H9 (cell line): ENCODE data around the gene ITGA1. TPM values are rescaled to one million over a fixed set of nuclear protein-coding genes. Genes with fewer than 3 reads are reported as not detected.

ENCODE experiments used
- DNase-seq: peaks from one replicate; pipeline ENCODE4 v3.0.0-alpha.2; 2017
- H2AFZ ChIP-seq: one replicate; pipeline ENCODE4 v1.6.1; 2013; ENCODE audit warnings: mild to moderate bottlenecking, low read length, control low read depth, moderate library complexity
- H2AK5ac ChIP-seq: 2 replicates; pipeline ENCODE4 v1.6.1; 2013; ENCODE audit warnings: low read length, control low read depth, mixed read lengths; ENCODE audit not compliant: insufficient read length
- H2BK120ac ChIP-seq: one replicate; pipeline ENCODE4 v1.6.1; 2013; ENCODE audit warnings: low read depth, mild to moderate bottlenecking, low read length, control low read depth, inconsistent platforms; ENCODE audit not compliant: poor library complexity, severe bottlenecking
- H2BK12ac ChIP-seq: 2 replicates; pipeline ENCODE4 v1.6.1; 2013; ENCODE audit warnings: low read length, control low read depth, mixed read lengths, low read depth; ENCODE audit not compliant: insufficient read length
- H2BK15ac ChIP-seq: 2 replicates; pipeline ENCODE4 v1.6.1; 2013; ENCODE audit warnings: low read depth, low read length, control low read depth
- H2BK20ac ChIP-seq: one replicate; pipeline ENCODE4 v1.6.1; 2013; ENCODE audit warnings: low read depth, mild to moderate bottlenecking, low read length, control low read depth, inconsistent platforms; ENCODE audit not compliant: poor library complexity, severe bottlenecking
- H2BK5ac ChIP-seq: 2 replicates; pipeline ENCODE4 v1.6.1; 2013; ENCODE audit warnings: low read length, control low read depth, mixed read lengths; ENCODE audit not compliant: insufficient read length
- H3K14ac ChIP-seq: 2 replicates; pipeline ENCODE4 v1.6.1; 2013; ENCODE audit warnings: low read length, control low read depth; ENCODE audit not compliant: insufficient read depth
- H3K18ac ChIP-seq: 2 replicates; pipeline ENCODE4 v1.6.1; 2013; ENCODE audit warnings: low read depth, mild to moderate bottlenecking, mixed read lengths, low read length, control low read depth; ENCODE audit not compliant: insufficient read length
- H3K23ac ChIP-seq: 2 replicates; pipeline ENCODE4 v1.6.1; 2013; ENCODE audit warnings: low read length, control low read depth, mixed read lengths, low read depth; ENCODE audit not compliant: insufficient read length
- H3K23me2 ChIP-seq: 2 replicates; pipeline ENCODE4 v1.6.1; 2013; ENCODE audit warnings: low read depth, mild to moderate bottlenecking, mixed read lengths, low read length, control low read depth; ENCODE audit not compliant: insufficient read length, poor library complexity, severe bottlenecking
- H3K27ac ChIP-seq: 2 replicates; pipeline ENCODE4 v1.5.1; 2013; ENCODE audit warnings: low read length, control low read depth, mixed read lengths, low read depth; ENCODE audit not compliant: insufficient read length
- H3K27me3 ChIP-seq: 2 replicates; pipeline ENCODE4 v1.6.1; 2013; ENCODE audit warnings: low read length, control low read depth, inconsistent platforms; ENCODE audit not compliant: insufficient read depth
- H3K4ac ChIP-seq: 2 replicates; pipeline ENCODE4 v1.6.1; 2013; ENCODE audit warnings: low read depth, mild to moderate bottlenecking, control low read depth, inconsistent platforms, low read length, moderate library complexity
- H3K4me1 ChIP-seq: 2 replicates; pipeline ENCODE4 v1.6.1; 2013; ENCODE audit warnings: low read length, control low read depth, inconsistent platforms; ENCODE audit not compliant: insufficient read depth
- H3K4me2 ChIP-seq: 2 replicates; pipeline ENCODE4 v1.6.1; 2013; ENCODE audit warnings: low read length, control low read depth, mixed read lengths; ENCODE audit not compliant: insufficient read length, insufficient read depth
- H3K56ac ChIP-seq: 2 replicates; pipeline ENCODE4 v1.6.1; 2013; ENCODE audit warnings: low read depth, mild to moderate bottlenecking, mixed read lengths, low read length, control low read depth; ENCODE audit not compliant: insufficient read length
- H3K79me1 ChIP-seq: 2 replicates; pipeline ENCODE4 v1.6.1; 2013; ENCODE audit warnings: low read depth, mild to moderate bottlenecking, moderate library complexity, low read length, control low read depth, inconsistent platforms; ENCODE audit not compliant: insufficient read depth, poor library complexity, severe bottlenecking
- H3K79me2 ChIP-seq: 2 replicates; pipeline ENCODE4 v1.6.1; 2013; ENCODE audit warnings: low read length, control low read depth, inconsistent platforms; ENCODE audit not compliant: insufficient read depth
- H3K9ac ChIP-seq: 2 replicates; pipeline ENCODE4 v1.6.1; 2013; ENCODE audit warnings: low read length, control low read depth, mixed read lengths; ENCODE audit not compliant: insufficient read length; ENCODE audit errors: extremely low read depth
- H3K9me3 ChIP-seq: one replicate; pipeline ENCODE4 v1.6.1; 2013; ENCODE audit warnings: low read depth, low read length, inconsistent platforms; ENCODE audit not compliant: control insufficient read depth
- H3T11ph ChIP-seq: one replicate; pipeline ENCODE4 v1.6.1; 2013; ENCODE audit warnings: mild to moderate bottlenecking, low read length, control low read depth, inconsistent platforms
- H4K20me1 ChIP-seq: one replicate; pipeline ENCODE4 v1.6.1; 2013; ENCODE audit not compliant: control insufficient read depth, insufficient read length, insufficient read depth
- H4K5ac ChIP-seq: 2 replicates; pipeline ENCODE4 v1.6.1; 2013; ENCODE audit warnings: low read depth, mild to moderate bottlenecking, mixed read lengths, low read length, control low read depth; ENCODE audit not compliant: insufficient read length
- H4K8ac ChIP-seq: replicated peaks from 2 replicates; pipeline ENCODE4 v1.6.1; 2013; ENCODE audit warnings: low read length, control low read depth, mixed read lengths, low read depth; ENCODE audit not compliant: insufficient read length
- H4K91ac ChIP-seq: 2 replicates; pipeline ENCODE4 v1.6.1; 2013; ENCODE audit warnings: low read depth, mild to moderate bottlenecking, moderate library complexity, mixed read lengths, low read length, control low read depth; ENCODE audit not compliant: insufficient read length
- H3K27ac Mint-ChIP-seq, 3 experiments: 2 replicates in 2 of 3; 3 replicates in 1 of 3; pipeline ENCODE4 v1.8.0; 2020 to 2021; ENCODE audit warnings: mixed read lengths in 3 of 3, mild to moderate bottlenecking in 1 of 3, moderate library complexity in 1 of 3
- H3K27me3 Mint-ChIP-seq: 2 replicates; pipeline ENCODE4 v1.8.0; 2021; ENCODE audit warnings: low read depth, mild to moderate bottlenecking, moderate library complexity, mixed read lengths
- H3K36me3 Mint-ChIP-seq, 3 experiments: 2 replicates in 2 of 3; 3 replicates in 1 of 3; pipeline ENCODE4 v1.8.0; 2020 to 2021; ENCODE audit warnings: low read depth in 3 of 3, mixed read lengths in 3 of 3; ENCODE audit not compliant: insufficient read depth in 1 of 3
- H3K4me1 Mint-ChIP-seq, 2 experiments: 2 replicates each; pipeline ENCODE4 v1.8.0; 2020; ENCODE audit warnings: mixed read lengths in 2 of 2
- H3K4me3 Mint-ChIP-seq, 2 experiments: 2 replicates in 1 of 2; 3 replicates in 1 of 2; pipeline ENCODE4 v1.8.0; 2020 to 2021; ENCODE audit warnings: mild to moderate bottlenecking in 2 of 2, mixed read lengths in 2 of 2, moderate library complexity in 1 of 2
- H3K9me3 Mint-ChIP-seq, 2 experiments: 2 replicates in 1 of 2; 3 replicates in 1 of 2; pipeline ENCODE4 v1.8.0; 2020; ENCODE audit warnings: mild to moderate bottlenecking in 2 of 2, mixed read lengths in 2 of 2, moderate library complexity in 1 of 2
- WGBS: extraction: QIAGEN DNeasy Blood & Tissue Kit; methylation state at CpG from one replicate; pipeline ENCODE4 v1.1.7; 2013; ENCODE audit warnings: missing lambda C conversion rate, low lambda C conversion rate, mixed read lengths; ENCODE audit not compliant: insufficient read length; ENCODE audit errors: extremely low coverage; 5-methylcytosine and 5-hydroxymethylcytosine counted together
- total RNA-seq: library from RNA; stranded (reverse); gene quantifications from 2 replicates; pipeline ENCODE4 v1.2.1, GENCODE V29; 2021
- TF ChIP-seq, protein P1 (sequence below): fragments of 200-600 bp; sonication (generic); conservative IDR thresholded peaks from 3 replicates; pipeline ENCODE4 v1.8.0; 2021; ENCODE audit warnings: antibody characterized with exemption, mild to moderate bottlenecking

The ITGA1 gene
- total RNA-seq, 1 experiment from 2014 or later: 3.9 TPM

- Mint-ChIP-seq H3K4me3 (no peak overlapping the region), H3K9me3 (no peaks in the 10 kb centered on the region), H3K4me1 (no peaks in the 10 kb centered on the region), H3K27ac (no peak overlapping the region; a peak in 1 of 7 replicates), H3K36me3 (no peaks in the 10 kb centered on the region; a peak in 1 of 7 replicates), H3K27me3 (no peaks in the 10 kb centered on the region)
- H3K14ac ChIP-seq: no peak overlapping the region
- H2AFZ ChIP-seq: no peak overlapping the region
- H3K9me3 ChIP-seq: no peaks in the 10 kb centered on the region
- no peak overlapping the region for H3K4me2 ChIP-seq
- H3K79me2 ChIP-seq: no peaks in the 10 kb centered on the region
- H3K4ac ChIP-seq: no peak overlapping the region
- no peak overlapping the region for H2BK5ac ChIP-seq
- no peak overlapping the region for H3T11ph ChIP-seq
- H2BK20ac ChIP-seq: no peak overlapping the region
- no peak overlapping the region for H3K18ac ChIP-seq
- TF ChIP-seq, protein P1, sequence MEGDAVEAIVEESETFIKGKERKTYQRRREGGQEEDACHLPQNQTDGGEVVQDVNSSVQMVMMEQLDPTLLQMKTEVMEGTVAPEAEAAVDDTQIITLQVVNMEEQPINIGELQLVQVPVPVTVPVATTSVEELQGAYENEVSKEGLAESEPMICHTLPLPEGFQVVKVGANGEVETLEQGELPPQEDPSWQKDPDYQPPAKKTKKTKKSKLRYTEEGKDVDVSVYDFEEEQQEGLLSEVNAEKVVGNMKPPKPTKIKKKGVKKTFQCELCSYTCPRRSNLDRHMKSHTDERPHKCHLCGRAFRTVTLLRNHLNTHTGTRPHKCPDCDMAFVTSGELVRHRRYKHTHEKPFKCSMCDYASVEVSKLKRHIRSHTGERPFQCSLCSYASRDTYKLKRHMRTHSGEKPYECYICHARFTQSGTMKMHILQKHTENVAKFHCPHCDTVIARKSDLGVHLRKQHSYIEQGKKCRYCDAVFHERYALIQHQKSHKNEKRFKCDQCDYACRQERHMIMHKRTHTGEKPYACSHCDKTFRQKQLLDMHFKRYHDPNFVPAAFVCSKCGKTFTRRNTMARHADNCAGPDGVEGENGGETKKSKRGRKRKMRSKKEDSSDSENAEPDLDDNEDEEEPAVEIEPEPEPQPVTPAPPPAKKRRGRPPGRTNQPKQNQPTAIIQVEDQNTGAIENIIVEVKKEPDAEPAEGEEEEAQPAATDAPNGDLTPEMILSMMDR: no peak
- no peak overlapping the region for H4K91ac ChIP-seq
- no peak overlapping the region for H3K56ac ChIP-seq
- H2BK15ac ChIP-seq: no peak overlapping the region
- H3K27me3 ChIP-seq: no peaks in the 10 kb centered on the region
- H4K5ac ChIP-seq: no peak overlapping the region
- no peak overlapping the region for H3K27ac ChIP-seq
- H2AK5ac ChIP-seq: no peak overlapping the region
- no peaks in the 10 kb centered on the region for H3K4me1 ChIP-seq
- no peaks in the 10 kb centered on the region for H3K79me1 ChIP-seq
- H2BK120ac ChIP-seq: no peak overlapping the region
- no peak overlapping the region for H3K23ac ChIP-seq
- WGBS: no CpG with 5 or more reads among the region's 5 CpGs
- H3K23me2 ChIP-seq: no peaks in the 10 kb centered on the region
- no peaks in the 10 kb centered on the region for H4K20me1 ChIP-seq
- H2BK12ac ChIP-seq: no peak overlapping the region
- DNase-seq: no peak
- H3K9ac ChIP-seq: no peak overlapping the region
- H4K8ac ChIP-seq: no peak overlapping the region
Measured at GRCh38 chr5:52888363-52888762, 100.6 kb downstream of the ITGA1 start.
